ENCODE measurements around the gene KCND3.

KCND3 gene

DNA sequence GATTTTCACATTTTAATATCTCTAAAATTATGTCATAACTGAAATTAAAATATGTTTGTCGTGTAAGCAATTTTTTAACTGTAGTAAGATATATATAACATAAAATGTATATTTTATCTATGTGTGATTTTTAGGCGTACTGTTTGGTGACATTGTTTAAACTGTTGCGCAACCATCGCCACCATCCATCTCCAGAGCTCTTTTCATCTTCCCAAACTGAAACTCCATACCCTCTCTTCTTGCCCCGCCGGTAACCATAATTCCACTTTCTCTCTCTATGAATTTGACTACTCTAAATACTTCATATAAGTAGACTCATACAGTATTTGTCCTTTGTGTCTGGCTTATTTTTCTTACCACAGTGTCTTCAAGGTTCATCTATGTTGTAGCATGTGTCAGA lies 167.3 kb downstream of the KCND3 start:
- no peak overlapping the region for H3K27ac ChIP-seq
- no peak for TF ChIP-seq CTCF (conservative IDR thresholded peaks at IDR 0.05)
- TF ChIP-seq ZFX (IDR thresholded peaks at IDR 0.05) = no peak

DNA sequence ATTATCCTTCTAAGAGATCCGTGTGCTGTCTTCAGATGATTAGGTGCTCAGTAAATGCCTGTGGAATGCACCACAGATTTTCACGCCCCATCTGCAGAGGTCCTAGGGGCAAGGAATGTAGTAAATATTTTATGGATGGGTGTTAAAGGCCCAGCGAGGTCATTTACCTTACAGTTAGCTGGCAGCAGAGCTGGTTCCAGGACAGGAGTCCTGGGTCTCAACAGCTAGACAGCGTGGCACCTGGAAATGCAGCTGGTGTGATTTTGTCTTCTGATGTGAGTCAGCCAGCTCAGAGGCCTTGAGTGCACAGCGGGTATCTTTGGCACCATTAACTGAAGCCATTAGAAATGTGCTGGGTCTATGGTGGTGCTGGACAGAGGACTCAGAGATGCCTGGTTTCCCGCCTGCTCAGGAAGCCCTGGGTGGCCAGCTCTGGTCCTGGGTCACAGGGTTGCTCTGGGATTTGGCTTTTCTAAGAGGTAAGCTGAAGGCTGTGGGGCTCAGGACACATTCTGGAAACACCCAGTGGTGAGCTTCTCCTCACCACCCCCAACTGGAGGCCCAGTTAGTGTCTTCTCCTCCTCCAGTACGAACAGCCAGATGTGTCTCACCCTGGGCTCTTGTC lies 168.2 kb downstream of the KCND3 start:
- no peak overlapping the region for H3K27ac ChIP-seq
- no peak for TF ChIP-seq ZFX (IDR thresholded peaks at IDR 0.05)
- no peak for TF ChIP-seq CTCF (conservative IDR thresholded peaks at IDR 0.05)

DNA sequence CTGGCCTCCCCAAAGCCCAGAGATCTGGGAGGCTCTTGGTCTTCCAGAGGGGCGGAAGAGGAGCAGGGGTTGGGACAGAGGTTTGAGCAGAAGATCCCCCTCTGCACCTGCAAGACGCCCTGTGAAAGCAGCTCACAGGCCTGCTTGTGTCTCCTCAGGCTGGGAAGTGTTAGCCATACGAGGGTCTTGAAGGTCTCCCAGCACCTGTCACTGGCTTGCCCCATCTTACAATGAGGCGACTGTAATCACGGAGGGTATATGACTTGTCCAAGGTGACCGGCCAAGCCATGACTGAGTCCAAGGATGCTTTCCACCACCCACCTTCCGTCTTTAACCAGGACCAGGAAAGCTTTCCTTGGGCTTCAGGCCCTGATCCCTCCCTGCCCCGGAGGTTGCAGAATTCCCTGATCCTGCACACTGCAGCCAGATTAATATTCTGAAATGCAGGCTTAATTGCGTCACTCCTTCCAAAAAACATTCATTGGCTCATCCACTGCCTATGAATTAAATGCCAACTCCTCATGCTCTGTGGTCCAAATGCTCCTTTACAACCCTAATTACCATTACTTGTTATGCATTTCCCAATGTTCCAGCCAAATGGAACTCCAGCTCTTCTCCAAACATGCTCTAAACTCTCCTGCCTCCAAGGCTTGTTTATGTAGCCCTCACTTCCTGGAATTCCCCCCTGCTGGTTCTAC lies 169.8 kb downstream of the KCND3 start:
- H3K27ac ChIP-seq = no peak overlapping the region
- TF ChIP-seq CTCF (conservative IDR thresholded peaks at IDR 0.05) (no peak), ZFX (IDR thresholded peaks at IDR 0.05) (no peak)

DNA sequence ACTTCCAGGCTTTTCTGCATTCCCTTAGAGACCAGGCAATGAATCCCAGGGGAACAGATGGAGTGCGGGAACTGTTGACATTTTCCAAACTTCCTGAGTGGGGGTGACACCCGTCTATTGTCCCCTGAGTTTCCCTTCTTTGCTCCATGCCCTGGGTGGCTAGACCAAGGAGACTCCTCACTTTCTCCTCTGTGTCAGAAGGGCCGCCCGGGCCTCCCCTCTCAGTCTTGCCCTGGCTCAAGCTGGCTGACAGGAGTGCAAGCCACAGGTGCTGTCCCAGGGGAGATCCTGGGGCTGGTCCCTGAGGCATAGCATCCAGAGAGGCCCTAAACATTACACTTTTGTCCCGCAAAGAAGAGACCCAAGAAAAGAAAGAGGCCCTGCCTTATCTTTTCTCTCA lies 170.9 kb downstream of the KCND3 start:
- no peak for TF ChIP-seq CTCF (conservative IDR thresholded peaks at IDR 0.05)
- no peak for TF ChIP-seq ZFX (IDR thresholded peaks at IDR 0.05)
- H3K27ac ChIP-seq = no peak overlapping the region

DNA sequence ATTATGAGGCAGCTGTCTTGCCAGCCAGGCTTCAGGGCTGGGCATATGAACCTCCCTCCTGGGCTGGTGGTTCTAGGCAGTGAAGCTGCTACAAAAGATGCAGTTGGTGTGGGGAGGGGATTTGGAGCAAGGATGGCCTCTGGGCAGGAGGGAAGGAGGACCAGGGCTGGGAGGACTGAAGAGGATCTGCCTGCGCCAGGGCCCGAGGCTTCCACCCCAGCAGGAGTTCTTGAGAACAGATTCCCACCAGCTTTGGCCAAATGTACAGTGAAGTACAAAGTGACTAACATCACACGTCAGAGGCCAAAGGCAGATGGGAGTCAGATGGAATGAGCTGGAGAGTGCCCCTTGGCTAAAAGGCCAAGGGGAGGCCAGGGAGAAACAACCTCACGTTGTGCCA lies 171.4 kb downstream of the KCND3 start:
- TF ChIP-seq CTCF (conservative IDR thresholded peaks at IDR 0.05) (no peak), ZFX (IDR thresholded peaks at IDR 0.05) (no peak)
- H3K27ac ChIP-seq = no peak overlapping the region

DNA sequence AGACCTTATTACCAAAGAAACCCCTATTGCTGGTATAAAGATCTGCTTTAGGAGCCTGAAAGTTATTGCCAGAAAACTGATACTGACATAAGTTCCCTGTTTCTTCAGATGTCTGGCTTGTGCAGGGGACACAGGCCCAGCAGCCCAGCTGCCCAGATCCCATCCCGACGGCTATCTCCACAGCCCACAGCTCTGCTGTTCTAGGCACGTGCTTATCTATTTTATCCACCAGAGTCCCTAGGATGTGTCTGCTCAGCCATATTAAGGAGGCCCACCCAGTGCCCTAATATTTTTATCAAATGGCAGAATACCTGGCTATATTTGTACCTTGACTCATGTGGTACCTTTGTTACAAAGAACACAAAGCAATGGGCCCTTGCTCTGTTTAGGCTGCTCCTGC lies 174.8 kb downstream of the KCND3 start:
- no peak for TF ChIP-seq ZFX (IDR thresholded peaks at IDR 0.05)
- no peak for TF ChIP-seq CTCF (conservative IDR thresholded peaks at IDR 0.05)
- no peak overlapping the region for H3K27ac ChIP-seq

DNA sequence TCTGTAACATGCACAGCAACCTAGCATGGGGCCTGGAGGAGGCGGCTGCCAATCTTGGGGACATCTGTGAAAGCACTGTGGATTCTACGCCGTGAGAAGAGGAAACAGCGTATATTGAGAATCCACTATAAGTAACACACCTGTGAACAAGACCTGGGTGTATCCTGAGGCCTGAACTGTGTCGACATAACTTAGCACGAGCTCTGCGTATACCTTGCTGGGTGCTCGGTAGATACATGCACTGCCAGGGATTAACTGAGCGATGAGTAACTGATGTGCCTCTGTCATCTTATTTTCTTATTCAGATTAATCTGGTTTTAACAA lies 175.2 kb downstream of the KCND3 start:
- TF ChIP-seq ZFX (IDR thresholded peaks at IDR 0.05) = no peak
- no peak for TF ChIP-seq CTCF (conservative IDR thresholded peaks at IDR 0.05)

More for the DNA sequence above, 175.2 kb downstream of the KCND3 start:
- no peak overlapping the region for H3K27ac ChIP-seq
